Myocyte (in vitro differentiated cells): ENCODE results near the gene CCDC150. TPM values are rescaled to one million over a fixed set of nuclear protein-coding genes. Genes with fewer than 3 reads are reported as not detected.

Experiments used
- DNase-seq: peaks from one replicate; pipeline ENCODE4 v3.0.0-alpha.2; 2012; ENCODE audit warnings: low read depth
- total RNA-seq: library from RNA; depleted of rRNA; stranded (reverse); fragments of >200 nt; gene quantifications from 2 replicates; pipeline ENCODE4 v1.2.3, GENCODE V29; 2014

CCDC150 gene
- total RNA-seq, 1 donor from 2014 or later: 7.6 TPM

GRCh38 chr2:196759378-196759706 is 119.8 kb downstream of the CCDC150 start:
- no peak for DNase-seq

GRCh38 chr2:196767101-196767500 is 127.6 kb downstream of the CCDC150 start:
- no peak for DNase-seq

Other genes starting within 250 kb of the CCDC150 start
- 2.6 and 3.5 TPM in 2 replicates for gene HECW2, start 46.2 kb upstream of the CCDC150 start, total RNA-seq
- 17.0 and 17.8 TPM in 2 replicates for gene GTF3C3, start 160.0 kb downstream of the CCDC150 start, total RNA-seq
- gene C2orf66, start 169.6 kb downstream of the CCDC150 start, total RNA-seq: not detected in 2 replicates